Stimulated activated naive B cell treated with anti-CD40 and anti-IgM and Interleukin-4, amounts not matched to agents 10 μg/mL and 1 μg/mL and 100 μg/mL, for 72 hours (primary cell): ENCODE results near the gene BCAS4.
A peak's percentile ranks its signal among the peaks of the same experiment; 100 is the strongest.

Source experiments
- ATAC-seq, 2 donors: fragments of 150-1000 bp; cut with Tn5 transposase; replicated peaks; 2 replicates each; pipeline ENCODE4 v1.10.0; 2021; ENCODE audit warnings: moderate library complexity in 1 of 2
- DNase-seq: peaks from one replicate; pipeline ENCODE4 v3.0.0; 2021
- H3K27ac Mint-ChIP-seq: one replicate; pipeline ENCODE4 v1.8.0; 2022; ENCODE audit warnings: mild to moderate bottlenecking, mixed read lengths
- H3K27me3 Mint-ChIP-seq, 2 donors: one replicate each; pipeline ENCODE4 v1.8.0; 2022; ENCODE audit warnings: mixed read lengths in 2 of 2
- H3K36me3 Mint-ChIP-seq, 2 donors: one replicate each; pipeline ENCODE4 v1.8.0; 2022; ENCODE audit warnings: mixed read lengths in 2 of 2, mild to moderate bottlenecking in 1 of 2
- H3K4me1 Mint-ChIP-seq, 2 donors: one replicate each; pipeline ENCODE4 v1.8.0; 2022; ENCODE audit warnings: mixed read lengths in 2 of 2, mild to moderate bottlenecking in 1 of 2
- H3K4me3 Mint-ChIP-seq, 2 donors: one replicate each; pipeline ENCODE4 v1.8.0; 2022; ENCODE audit warnings: mild to moderate bottlenecking in 2 of 2, mixed read lengths in 2 of 2, moderate library complexity in 1 of 2
- H3K9me3 Mint-ChIP-seq, 2 donors: one replicate each; pipeline ENCODE4 v1.8.0; 2022; ENCODE audit warnings: mixed read lengths in 2 of 2, mild to moderate bottlenecking in 1 of 2

The BCAS4 gene

DNA sequence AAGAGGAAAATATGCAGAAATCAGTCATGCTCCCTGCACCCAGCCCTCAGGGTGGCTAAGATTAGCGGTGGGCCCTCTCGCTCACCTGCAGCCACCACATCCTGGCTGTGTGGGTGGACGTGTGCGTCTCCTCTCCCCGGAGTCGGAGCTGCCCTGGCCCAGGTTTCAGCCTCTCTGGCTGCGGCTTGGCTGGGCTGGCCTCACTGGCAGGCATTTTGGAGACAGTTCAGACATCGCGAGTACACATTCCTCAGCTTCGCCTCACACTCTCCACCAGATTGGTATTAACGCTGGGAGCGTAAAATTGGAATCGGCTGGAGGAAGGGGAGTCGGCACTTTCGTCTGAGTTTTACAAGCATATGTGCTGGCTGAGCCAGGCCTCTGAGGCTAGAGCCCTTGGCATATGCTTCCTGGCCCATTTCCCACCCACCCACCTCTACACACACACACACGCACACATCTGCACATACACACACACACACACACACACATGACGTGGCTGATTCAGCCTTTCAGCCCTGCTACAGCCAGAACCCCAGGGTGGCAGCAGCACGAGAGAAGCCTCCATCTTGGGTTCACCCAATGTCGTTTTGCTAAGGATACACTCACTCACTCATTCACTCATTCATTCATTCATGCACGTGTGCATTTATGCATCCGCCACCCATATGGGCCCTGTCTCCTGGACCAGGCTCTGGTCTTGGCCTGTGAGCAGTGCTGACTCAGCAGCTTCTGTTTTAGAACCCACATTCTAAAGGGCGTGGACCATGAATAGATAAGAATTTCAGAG lies 42.9 kb downstream of the BCAS4 start:
- H3K9me3 Mint-ChIP-seq = no peaks in the 10 kb centered on the region
- peaks cover 26 to 39% of the 10 kb centered on the region in 2 donors for H3K36me3 Mint-ChIP-seq
- peak overlapping the region; percentile 63 for H3K27ac Mint-ChIP-seq
- H3K4me3 Mint-ChIP-seq = no peak overlapping the region
- ATAC-seq (peak; percentile 75 to 89), DNase-seq (no peak)
- peaks cover 18 to 19% of the 10 kb centered on the region in 2 donors for H3K4me1 Mint-ChIP-seq
- H3K27me3 Mint-ChIP-seq = no peaks in the 10 kb centered on the region

DNA sequence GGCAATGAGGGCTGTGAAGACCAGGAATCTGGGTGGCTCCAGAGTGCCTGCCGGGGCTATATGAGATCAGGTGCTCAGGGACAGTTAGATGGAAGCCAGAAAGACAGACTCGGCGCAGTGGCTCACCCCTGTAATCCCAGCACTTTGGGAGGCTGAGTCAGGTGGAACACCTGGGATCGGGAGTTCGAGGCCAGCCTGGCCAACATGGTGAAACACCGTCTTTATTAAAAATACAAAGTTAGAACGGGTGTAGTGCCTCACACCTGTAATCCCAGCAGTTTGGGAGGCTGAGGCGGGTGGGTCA lies 43.4 kb downstream of the BCAS4 start:
- Mint-ChIP-seq H3K36me3 (peaks cover 30 to 39% of the 10 kb centered on the region in 2 donors), H3K4me3 (no peak overlapping the region), H3K27ac (peak overlapping the region; percentile 63)

DNA sequence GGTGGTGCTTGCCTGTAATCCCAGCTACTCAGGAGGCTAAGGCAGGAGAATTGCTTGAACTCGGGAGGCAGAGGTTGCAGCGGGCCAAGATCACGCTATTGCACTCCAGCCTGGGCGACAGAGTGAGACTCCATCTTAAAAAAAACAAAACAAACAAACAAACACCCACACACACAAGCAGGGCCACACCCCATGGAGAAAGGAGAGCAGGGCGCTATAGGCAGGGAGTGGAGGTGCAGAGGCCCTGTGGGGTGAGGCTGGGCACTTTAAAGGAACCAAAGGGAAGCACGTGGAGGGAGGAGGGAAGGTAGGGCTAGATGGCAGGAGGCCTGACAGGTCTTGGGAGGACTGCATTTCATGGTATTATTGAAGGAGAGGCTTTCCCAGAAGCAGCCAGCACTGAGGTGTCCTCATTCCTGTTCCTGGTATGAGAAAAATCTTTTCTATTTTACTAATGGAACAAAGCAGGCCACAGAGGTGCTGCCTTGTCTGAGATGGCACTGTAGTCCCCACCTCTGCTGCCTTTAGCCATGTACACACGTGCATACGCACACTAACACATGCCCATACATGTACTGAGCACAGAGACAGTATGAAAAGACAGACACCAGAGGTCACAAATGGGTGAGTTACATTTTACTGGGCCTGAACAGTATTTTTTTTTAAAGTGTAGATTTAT lies 44.0 kb downstream of the BCAS4 start:
- H3K4me3 Mint-ChIP-seq = no peak overlapping the region
- H3K36me3 Mint-ChIP-seq = peaks cover 27 to 37% of the 10 kb centered on the region in 2 donors
- H3K27ac Mint-ChIP-seq = peak overlapping the region; percentile 85
- ATAC-seq (no peak), DNase-seq (no peak)
- no peaks in the 10 kb centered on the region for H3K27me3 Mint-ChIP-seq
- H3K4me1 Mint-ChIP-seq = peaks cover 25 to 30% of the 10 kb centered on the region in 2 donors
- H3K9me3 Mint-ChIP-seq = no peaks in the 10 kb centered on the region

More for the DNA sequence above, 43.4 kb downstream of the BCAS4 start:
- DNase-seq (no peak), ATAC-seq (no peak)
- no peaks in the 10 kb centered on the region for H3K27me3 Mint-ChIP-seq
- H3K9me3 Mint-ChIP-seq = no peaks in the 10 kb centered on the region
- peaks cover 20 to 24% of the 10 kb centered on the region in 2 donors for H3K4me1 Mint-ChIP-seq

DNA sequence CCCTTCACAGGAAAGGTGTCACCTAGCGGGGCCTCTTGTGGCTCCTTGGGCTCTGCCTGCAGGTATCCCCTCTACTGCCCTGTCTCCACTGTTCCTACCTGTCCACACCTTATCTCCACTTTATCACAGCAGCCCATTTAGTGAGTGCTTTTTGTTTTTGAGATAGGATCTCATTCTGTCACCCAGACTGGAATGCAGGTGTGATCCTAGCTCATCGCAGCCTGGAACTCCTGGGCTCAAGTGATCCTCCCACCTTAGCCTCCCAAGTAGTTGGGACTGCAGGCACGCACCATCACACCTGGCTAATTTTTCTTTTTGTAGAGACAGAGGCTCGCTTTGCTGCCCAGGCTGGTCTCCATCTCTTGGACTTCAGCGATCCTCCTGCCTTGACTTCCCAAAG lies 48.0 kb downstream of the BCAS4 start:
- Mint-ChIP-seq H3K9me3 (no peaks in the 10 kb centered on the region), H3K27me3 (no peaks in the 10 kb centered on the region), H3K4me3 (no peak overlapping the region), H3K4me1 (peaks cover 18 to 24% of the 10 kb centered on the region in 2 donors), H3K27ac (peak overlapping the region; percentile 47), H3K36me3 (peaks cover 27 to 34% of the 10 kb centered on the region in 2 donors)
- DNase-seq = no peak
- ATAC-seq = no peak

DNA sequence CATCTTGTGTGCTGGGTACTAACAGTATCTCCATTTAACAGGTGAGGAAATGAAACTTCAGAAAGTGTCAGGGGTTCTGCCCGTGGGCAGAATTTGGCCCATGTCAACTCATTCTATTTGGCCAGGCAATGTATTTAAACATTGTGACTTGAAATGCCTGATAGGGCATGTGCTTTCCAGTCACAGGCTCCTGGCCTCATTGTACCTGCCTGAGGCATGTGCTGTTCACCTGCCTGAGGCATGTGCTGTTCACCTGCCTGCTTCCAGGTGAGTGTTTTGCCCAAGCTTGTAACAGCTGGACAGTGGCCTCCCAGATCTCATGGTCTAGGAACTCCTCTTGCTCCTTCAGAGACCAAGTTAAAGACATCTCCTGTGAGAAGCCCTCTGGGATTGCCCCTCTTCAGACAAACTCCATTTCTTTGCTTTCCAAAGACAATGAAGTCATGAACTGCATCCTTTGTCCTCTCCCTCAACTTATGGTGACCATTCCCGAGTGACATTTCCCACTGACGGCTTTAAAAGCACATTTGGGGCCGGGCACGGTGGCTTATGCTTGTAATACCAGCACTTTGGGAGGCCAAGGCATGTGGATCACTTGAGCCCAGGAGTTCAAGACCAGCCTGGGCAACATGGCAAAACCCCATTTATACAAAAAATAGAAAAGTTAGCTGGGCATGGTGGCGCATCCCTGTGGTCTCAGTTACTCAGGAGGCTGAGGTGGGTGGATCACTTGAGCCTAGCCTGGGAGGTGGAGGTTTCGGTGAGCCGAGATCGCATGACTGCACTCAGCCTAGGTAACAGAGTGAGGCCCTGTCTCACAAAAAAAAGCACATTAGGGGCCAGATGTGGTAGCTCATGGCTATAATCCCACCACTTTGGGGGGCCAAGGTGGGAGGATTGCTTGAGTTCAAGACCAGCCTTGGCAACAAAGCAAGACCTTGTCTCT lies 48.7 kb downstream of the BCAS4 start:
- H3K27me3 Mint-ChIP-seq = no peaks in the 10 kb centered on the region
- H3K36me3 Mint-ChIP-seq = peaks cover 24 to 34% of the 10 kb centered on the region in 2 donors
- peak overlapping the region; percentile 47 for H3K27ac Mint-ChIP-seq
- H3K9me3 Mint-ChIP-seq = no peaks in the 10 kb centered on the region
- DNase-seq (no peak), ATAC-seq (peak; percentile 10 to 36)
- H3K4me1 Mint-ChIP-seq = peaks cover 21 to 25% of the 10 kb centered on the region in 2 donors
- H3K4me3 Mint-ChIP-seq = no peak overlapping the region

DNA sequence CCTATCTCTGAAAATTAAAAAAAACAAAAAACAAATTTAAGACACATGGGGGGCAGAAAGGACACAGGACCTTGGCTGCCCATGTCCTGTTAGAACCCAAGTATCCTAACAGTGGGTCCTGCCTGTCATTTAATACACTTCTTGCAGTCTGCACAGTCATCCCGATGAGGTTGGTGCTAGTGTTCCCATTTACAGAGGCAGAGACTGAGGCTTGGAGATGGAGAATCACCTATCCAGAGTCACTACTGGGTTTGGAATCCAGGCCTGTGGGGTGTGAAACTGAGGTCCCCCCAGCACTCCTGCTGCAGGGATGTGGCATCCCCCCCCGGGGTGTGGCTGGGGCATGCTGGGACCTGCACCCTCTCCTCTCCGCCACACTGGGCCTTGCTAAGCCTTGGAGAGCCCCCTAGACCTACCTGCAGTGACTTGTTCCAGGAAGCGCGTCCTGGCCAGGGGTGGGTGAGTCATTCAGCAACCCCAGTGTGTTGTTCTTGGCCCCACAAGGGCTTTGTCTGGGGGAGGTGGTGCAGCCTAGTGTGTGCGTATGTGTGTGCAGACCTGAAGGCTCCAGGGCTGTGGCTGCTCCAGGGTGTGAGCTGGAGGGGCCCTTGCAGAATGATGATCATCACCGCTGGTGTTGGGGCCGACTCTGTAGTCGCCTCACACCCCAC lies 49.7 kb downstream of the BCAS4 start:
- Mint-ChIP-seq H3K27ac (peak overlapping the region; percentile 65), H3K9me3 (no peaks in the 10 kb centered on the region), H3K4me1 (peaks cover 29 to 30% of the 10 kb centered on the region in 2 donors), H3K36me3 (peaks cover 27 to 37% of the 10 kb centered on the region in 2 donors), H3K4me3 (no peak overlapping the region), H3K27me3 (no peaks in the 10 kb centered on the region)
- DNase-seq = peak; percentile 36
- ATAC-seq = peak; percentile 86 to 96

DNA sequence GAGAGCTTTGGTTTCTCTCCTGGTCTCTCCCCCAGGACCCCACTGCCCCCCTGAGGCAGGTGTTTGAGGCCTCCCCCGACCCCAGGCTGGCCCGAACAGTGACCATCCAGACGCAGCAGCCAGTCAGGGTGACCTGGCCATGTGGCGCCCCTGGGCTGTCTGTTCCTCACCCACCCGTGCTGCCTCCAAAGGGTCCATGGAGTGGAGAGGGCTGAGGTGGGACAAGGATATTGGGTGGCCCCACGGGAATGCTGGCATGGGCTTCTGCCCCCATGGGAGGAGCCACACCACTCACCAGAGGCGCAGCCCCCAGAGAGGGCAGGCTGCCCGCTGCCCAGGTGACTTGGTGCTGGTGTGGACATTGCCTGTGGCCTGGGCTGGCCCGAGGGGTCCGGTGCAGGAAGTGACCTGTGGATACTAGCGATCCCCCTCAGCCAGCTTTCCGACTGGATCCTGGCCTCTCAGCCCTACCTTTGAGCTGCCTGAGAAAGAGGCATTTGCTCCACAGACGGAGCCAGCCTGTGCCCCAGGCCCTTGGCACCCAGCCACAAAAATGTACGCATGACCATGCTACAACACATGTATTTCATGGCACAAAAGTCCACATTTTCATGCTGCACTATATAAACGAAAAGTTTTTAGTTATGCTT lies 50.8 kb downstream of the BCAS4 start:
- no peaks in the 10 kb centered on the region for H3K9me3 Mint-ChIP-seq
- ATAC-seq (no peak), DNase-seq (no peak)
- no peaks in the 10 kb centered on the region for H3K27me3 Mint-ChIP-seq
- peaks cover 26 to 37% of the 10 kb centered on the region in 2 donors for H3K36me3 Mint-ChIP-seq
- peaks cover 33 to 35% of the 10 kb centered on the region in 2 donors for H3K4me1 Mint-ChIP-seq
- no peak overlapping the region for H3K27ac Mint-ChIP-seq
- H3K4me3 Mint-ChIP-seq = no peak overlapping the region

DNA sequence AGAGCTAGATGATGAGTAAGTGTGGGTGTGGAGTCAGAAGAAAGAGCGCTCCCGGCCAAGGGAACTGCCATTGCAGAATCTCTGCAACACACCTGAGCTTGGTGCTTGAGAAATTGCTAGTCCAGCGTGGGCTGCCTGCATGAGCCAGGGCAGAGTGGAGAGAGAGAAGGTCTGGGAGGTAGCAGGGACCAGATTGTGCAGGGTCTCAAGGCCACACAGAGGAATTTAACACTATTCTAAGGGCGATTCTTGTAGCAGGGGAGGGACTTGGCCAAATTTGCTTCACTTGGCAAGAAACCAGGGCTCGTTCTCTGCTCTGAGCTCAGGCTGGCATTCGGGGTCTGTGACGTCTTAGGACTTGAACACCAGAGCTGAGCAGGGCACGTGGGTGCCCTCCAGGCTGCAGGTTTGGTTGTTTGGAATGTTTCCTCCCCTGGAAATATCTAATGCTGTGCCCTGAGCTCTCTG lies 53.5 kb downstream of the BCAS4 start:
- Mint-ChIP-seq H3K4me3 (peak overlapping the region in 1 of 2 donors; percentile 5), H3K4me1 (peaks cover 31 to 33% of the 10 kb centered on the region in 2 donors), H3K27me3 (no peaks in the 10 kb centered on the region), H3K9me3 (no peaks in the 10 kb centered on the region), H3K36me3 (peaks cover 19 to 36% of the 10 kb centered on the region in 2 donors), H3K27ac (peak overlapping the region; percentile 72)
- DNase-seq = no peak
- peak in 1 of 2 donors; percentile 10 for ATAC-seq

DNA sequence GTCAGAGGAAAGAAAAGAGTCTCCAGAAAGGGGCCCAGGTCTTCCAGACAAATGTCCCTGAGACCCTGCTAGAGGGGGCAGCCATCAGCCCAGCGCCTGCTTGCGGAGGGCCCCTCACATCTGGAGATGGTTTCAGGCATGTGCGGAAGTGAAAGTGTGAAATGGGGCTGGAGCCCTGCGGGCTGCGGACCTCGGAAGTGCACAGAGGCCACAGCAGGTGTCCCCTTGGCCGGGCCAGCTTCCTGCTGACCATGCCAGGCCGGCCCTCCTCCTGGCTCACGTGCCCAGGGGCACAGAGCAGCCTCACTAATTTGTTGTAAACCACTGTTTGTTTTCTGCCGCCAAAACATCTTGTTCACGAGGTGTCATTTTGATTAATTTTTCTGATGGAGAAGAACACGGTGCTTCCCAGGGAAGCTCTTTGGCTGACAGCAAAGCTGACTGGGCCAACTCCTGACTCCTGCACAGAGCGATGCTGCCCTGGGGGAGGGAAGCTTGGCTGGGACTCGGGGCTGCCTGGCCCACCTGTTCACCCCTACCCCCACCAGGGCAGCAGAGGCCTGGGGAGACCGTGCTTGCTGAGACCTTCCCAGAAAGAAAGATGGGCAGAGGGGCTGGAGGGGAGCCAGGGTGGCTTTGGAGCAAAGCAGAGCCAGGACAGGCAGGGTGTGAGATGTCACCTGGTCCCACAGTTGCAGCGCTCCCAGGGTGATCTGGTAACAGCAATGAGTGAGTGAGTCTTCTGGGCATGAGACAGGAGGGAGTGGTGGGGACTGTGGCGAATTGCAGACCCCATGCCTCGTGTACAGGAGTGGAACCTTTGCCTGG lies 54.2 kb downstream of the BCAS4 start:
- DNase-seq = no peak
- Mint-ChIP-seq H3K4me3 (peak overlapping the region in 1 of 2 donors; percentile 2), H3K27me3 (no peaks in the 10 kb centered on the region), H3K27ac (peak overlapping the region; percentile 72), H3K9me3 (no peaks in the 10 kb centered on the region), H3K36me3 (peaks cover 19 to 32% of the 10 kb centered on the region in 2 donors), H3K4me1 (peaks cover 27 to 28% of the 10 kb centered on the region in 2 donors)
- ATAC-seq = peak; percentile 43 to 45

DNA sequence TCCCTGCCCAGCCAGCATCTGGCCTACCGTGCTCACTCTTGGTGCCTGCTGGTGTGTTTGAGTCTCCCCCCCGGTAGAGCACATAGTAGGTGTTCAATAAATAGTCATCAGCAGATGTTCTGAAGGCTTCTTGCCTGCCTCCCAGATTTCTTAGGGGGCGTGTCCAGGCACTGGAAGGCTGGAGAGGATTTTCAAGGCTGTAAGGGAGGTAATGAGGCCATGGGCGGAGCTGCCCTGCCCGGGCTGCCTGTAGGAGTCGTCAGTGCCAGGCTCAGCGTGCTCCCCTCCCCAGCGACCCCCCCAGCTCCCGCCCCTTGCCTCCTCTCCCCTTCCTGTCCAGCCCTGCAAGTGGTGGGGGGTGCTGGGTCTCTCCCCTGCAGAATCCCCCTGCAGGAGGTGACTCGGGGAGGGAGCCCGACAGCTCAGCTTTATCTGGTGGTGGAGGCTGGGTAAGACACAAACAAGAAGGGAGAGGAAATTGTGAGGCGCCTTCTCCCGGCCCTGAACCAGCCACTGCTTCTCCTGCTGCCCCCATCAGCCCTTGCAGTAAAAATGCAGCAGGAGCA lies 55.9 kb downstream of the BCAS4 start:
- ATAC-seq = no peak
- DNase-seq = no peak
- Mint-ChIP-seq H3K27me3 (no peaks in the 10 kb centered on the region), H3K4me1 (peaks cover 28 to 32% of the 10 kb centered on the region in 2 donors), H3K36me3 (peaks cover 21 to 38% of the 10 kb centered on the region in 2 donors), H3K4me3 (no peak overlapping the region), H3K9me3 (no peaks in the 10 kb centered on the region), H3K27ac (no peak overlapping the region)

DNA sequence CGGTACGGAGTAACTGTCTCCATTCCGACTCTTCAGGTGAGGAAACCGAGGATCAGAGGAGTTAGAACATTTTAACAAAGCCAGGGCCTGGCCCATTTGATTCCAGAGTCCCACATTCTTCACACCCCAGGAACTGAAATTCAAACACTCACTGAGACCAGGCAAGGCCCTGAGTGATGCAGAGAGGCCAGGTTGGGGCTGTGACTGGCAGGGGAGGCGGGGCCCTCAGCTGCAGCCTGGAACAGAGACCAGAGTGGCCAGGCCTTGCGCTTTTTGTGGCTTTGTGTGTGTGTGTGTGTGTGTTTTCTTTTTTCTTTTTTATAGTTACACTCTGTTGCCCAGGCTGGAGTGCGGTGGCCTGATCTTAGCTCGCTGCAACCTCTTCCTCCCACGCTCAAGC lies 57.2 kb downstream of the BCAS4 start:
- DNase-seq (no peak), ATAC-seq (no peak)
- Mint-ChIP-seq H3K4me1 (peaks cover 28 to 32% of the 10 kb centered on the region in 2 donors), H3K27me3 (no peaks in the 10 kb centered on the region), H3K27ac (peak overlapping the region; percentile 54), H3K4me3 (no peak overlapping the region), H3K9me3 (no peaks in the 10 kb centered on the region), H3K36me3 (peaks cover 20 to 36% of the 10 kb centered on the region in 2 donors)

DNA sequence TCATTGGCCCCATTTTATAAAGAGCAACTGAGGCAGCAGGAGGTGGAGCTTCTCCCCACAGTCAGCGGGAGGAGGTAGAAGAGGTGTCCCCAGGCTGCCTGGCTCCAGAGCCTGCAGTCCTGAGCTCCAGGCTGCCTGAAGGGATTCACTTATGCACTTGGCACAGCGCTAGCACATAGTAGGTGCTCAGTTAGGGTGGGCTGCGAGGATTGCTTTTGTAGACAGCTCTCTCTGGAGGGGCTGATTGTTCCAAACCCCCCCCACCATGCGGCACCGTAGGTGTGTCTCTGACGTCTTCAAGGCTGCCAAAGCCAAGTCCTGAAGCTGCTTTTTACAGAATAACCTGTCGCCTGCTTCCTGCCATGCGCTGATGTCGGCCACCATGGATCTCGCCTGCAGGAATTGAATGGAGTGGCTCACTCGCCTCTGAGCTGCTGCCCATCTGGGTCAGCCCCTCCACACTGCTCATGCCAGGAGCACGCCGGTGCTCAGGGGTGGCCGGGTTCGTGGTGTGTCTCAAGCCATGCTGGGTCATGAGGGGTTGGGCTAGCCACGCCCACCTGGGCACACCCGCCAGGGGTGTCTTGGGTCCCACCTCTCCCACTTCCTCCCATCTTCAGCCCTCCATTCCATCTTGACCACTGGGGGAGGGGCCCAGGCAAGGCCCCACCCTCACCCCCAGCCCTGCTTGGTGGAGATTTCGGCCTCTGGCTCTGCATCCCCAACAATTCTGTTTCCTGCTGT lies 59.8 kb downstream of the BCAS4 start:
- H3K9me3 Mint-ChIP-seq = no peaks in the 10 kb centered on the region
- H3K27ac Mint-ChIP-seq = no peak overlapping the region
- peaks cover 18 to 32% of the 10 kb centered on the region in 2 donors for H3K36me3 Mint-ChIP-seq
- DNase-seq = no peak
- no peaks in the 10 kb centered on the region for H3K27me3 Mint-ChIP-seq
- H3K4me3 Mint-ChIP-seq = no peak overlapping the region
- peaks cover 22 to 29% of the 10 kb centered on the region in 2 donors for H3K4me1 Mint-ChIP-seq
- no peak for ATAC-seq
